Pancreas (tissue), 10 donors: ENCODE results near the gene AFDN. TPM values are rescaled to one million over a fixed set of nuclear protein-coding genes. Genes with fewer than 3 reads are reported as not detected.

Source experiments
- ATAC-seq, 4 donors: fragments of 200-7000 bp; cut with Tn5 transposase; one replicate each; pipeline versions ENCODE4 v1.8.0 to v1.9.1; 2020; ENCODE audit warnings: mild to moderate bottlenecking in 4 of 4, moderate library complexity in 4 of 4
- DNase-seq, 6 donors: peaks; one replicate each; pipeline ENCODE4 v3.0.0-alpha.2; 2020
- FAIRE-seq: peaks from 2 replicates; lab custom pipeline; 2012; peaks lifted over from hg19 to GRCh38; lab: Jason Lieb, UNC
- H3K27ac ChIP-seq, 4 donors: fragments of 200-600 bp; sonication (generic); 1 replicate in 3 of 4; 2 replicates in 1 of 4; pipeline versions ENCODE4 v1.5.0 to v1.8.0; 2020
- H3K27me3 ChIP-seq, 4 donors: fragments of 200-600 bp; one replicate each; pipeline ENCODE4 v1.8.0; 2021
- H3K36me3 ChIP-seq, 3 donors: fragments of 200-600 bp; sonication (generic) in 1 of 3; one replicate each; pipeline versions ENCODE4 v1.5.0 to v1.8.0; 2020 to 2021
- H3K4me1 ChIP-seq, 3 donors: fragments of 200-600 bp; one replicate each; pipeline ENCODE4 v1.8.0; 2021
- H3K4me3 ChIP-seq, 4 donors: fragments of 200-600 bp; sonication (generic) in 2 of 4; one replicate each; pipeline versions ENCODE4 v1.5.0 to v1.8.0; 2020 to 2021
- H3K9me3 ChIP-seq, 4 donors: fragments of 200-600 bp; one replicate each; pipeline ENCODE4 v1.8.0; 2021
- CTCF ChIP-seq, 4 donors: fragments of 200-600 bp; sonication (generic) in 3 of 4; IDR thresholded peaks; one replicate each; pipeline versions ENCODE4 v1.5.0 to v1.8.0; 2021; ENCODE audit warnings: antibody characterized with exemption in 4 of 4
- WGBS, 2 donors: extraction: QIAGEN DNeasy Blood & Tissue Kit; methylation state at CpG; one replicate each; pipeline ENCODE4 v1.1.7; 2013; 5-methylcytosine and 5-hydroxymethylcytosine counted together
- intact Hi-C, 3 donors: fragments of 100-400 bp; cut with DNase I; formaldehyde crosslinking; loops; one replicate each; pipeline versions ENCODE4 v1.11.1 to v1.14.2; 2022
- polyA plus RNA-seq, 2 donors: library from polyadenylated mRNA; stranded (reverse); fragments of 200-250 nt; gene quantifications; one replicate each; pipeline ENCODE4 v1.2.3, GENCODE V29; 2013
- total RNA-seq, 6 donors: library from RNA; stranded (reverse); fragmentation: NEBNext Ultra II Directional in 4 of 6; extraction: Animal tissue kit (Norgen Biotek cat#: 25700) in 4 of 6; gene quantifications; one replicate each; pipeline versions ENCODE4 v1.2.1 to v1.2.4, GENCODE V29; 2021 to 2023
- donor health status: healthy with polysubstance abuse.
- donor health status: DM: no; HTN: no; CAD: no; lungs with moderate emphysema.
- donor health status: DM: no; HTN: no; CAD: no.
- donor health status: control.
- donor health status: control.
- donor health status: Bipolar disorder and iron deficiency.
- donor health status: DM: yes; HTN: yes; CAD: no.
- donor health status: DM: no; HTN: no; CAD: no.
- donor health status: DM: no; HTN: no; CAD: no.
- donor health status: DM: yes; HTN: yes; CAD: no.

Gene AFDN
- total and polyA plus RNA-seq, 8 donors: 55.2 to 122 (median 73.3) TPM

- H3K9me3 ChIP-seq: no peaks in the 10 kb centered on the region
- 94 to 95% methylated on average over 26 to 27 of the region's 27 CpGs for WGBS, 2 donors
- no peak overlapping the region for H3K27ac ChIP-seq
- no peak for FAIRE-seq
- no peak for DNase-seq
- no peaks in the 10 kb centered on the region for H3K27me3 ChIP-seq
- H3K36me3 ChIP-seq: no peaks in the 10 kb centered on the region
- no peak overlapping the region for H3K4me3 ChIP-seq
- ATAC-seq: no peak
- intact Hi-C loops: no loop called here
- H3K4me1 ChIP-seq: no peaks in the 10 kb centered on the region
- TF ChIP-seq CTCF (IDR thresholded peaks at IDR 0.05): no peak
Measured at GRCh38 chr6:167976708-167977107, 150.0 kb downstream of the AFDN start.

DNA sequence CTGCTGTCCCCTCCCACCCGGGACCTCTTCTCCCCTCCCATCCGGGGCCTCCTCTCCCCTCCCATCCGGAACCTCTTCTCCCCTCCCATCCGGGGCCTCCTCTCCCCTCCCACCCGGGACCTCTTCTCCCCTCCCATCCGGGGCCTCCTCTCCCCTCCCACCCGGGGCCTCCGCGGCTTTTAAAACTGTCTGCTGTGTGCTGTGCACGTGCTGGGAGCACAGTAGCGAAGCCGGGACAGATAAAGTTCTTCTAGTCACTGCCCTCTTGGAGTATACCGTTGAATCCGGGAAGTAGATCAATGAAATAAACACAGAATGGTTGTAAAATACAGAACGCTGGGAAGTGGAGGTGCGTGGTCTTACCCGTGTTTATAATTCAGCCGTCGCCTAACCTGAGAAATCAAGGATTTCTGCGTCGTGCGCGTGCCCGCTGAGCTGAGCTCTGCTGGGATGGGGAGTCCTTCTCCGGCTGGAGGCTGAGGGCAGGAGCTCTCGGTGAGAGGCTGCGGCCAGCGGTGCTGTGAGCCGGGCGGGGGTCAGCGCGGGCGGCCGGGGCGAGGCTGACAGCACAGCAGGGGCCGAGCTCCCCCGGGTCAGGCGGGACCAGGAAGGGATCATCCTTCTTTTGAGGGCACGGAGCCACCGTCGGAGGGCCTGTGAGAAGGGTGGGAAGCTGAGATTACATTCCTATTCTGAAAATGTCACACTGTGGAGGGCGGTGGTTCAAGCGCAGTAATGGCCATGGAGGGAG, 151.2 kb downstream of the AFDN start:
- H3K27me3 ChIP-seq: no peaks in the 10 kb centered on the region
- H3K4me1 ChIP-seq: no peaks in the 10 kb centered on the region
- no peak for TF ChIP-seq CTCF (IDR thresholded peaks at IDR 0.05)
- FAIRE-seq (no peak), ATAC-seq (no peak), DNase-seq (no peak)
- intact Hi-C loops: no loop called here
- H3K9me3 ChIP-seq: no peaks in the 10 kb centered on the region
- no peak overlapping the region for H3K4me3 ChIP-seq
- H3K36me3 ChIP-seq: no peaks in the 10 kb centered on the region
- 86 to 93% methylated on average over 39 to 43 of the region's 43 CpGs for WGBS, 2 donors
- H3K27ac ChIP-seq: no peak overlapping the region

GRCh38 chr6:167978607-167979006, 151.9 kb downstream of the AFDN start:
- no peak for TF ChIP-seq CTCF (IDR thresholded peaks at IDR 0.05)
- Histone ChIP-seq H3K27ac (no peak overlapping the region), H3K4me3 (no peak overlapping the region), H3K27me3 (no peaks in the 10 kb centered on the region), H3K36me3 (no peaks in the 10 kb centered on the region), H3K9me3 (no peaks in the 10 kb centered on the region), H3K4me1 (no peaks in the 10 kb centered on the region)
- no peak for FAIRE-seq
- intact Hi-C loops: no loop called here
- WGBS, 2 donors: 60 to 73% methylated on average over 7 of the region's 7 CpGs
- no peak for DNase-seq
- ATAC-seq: no peak

GRCh38 chr6:167979436-167980139, 152.9 kb downstream of the AFDN start:
- Histone ChIP-seq H3K27ac (no peak overlapping the region), H3K4me1 (no peaks in the 10 kb centered on the region), H3K4me3 (no peak overlapping the region), H3K9me3 (no peaks in the 10 kb centered on the region), H3K36me3 (no peaks in the 10 kb centered on the region), H3K27me3 (no peaks in the 10 kb centered on the region)
- no peak for TF ChIP-seq CTCF (IDR thresholded peaks at IDR 0.05)
- 83 to 87% methylated on average over 12 of the region's 12 CpGs for WGBS, 2 donors
- ATAC-seq: no peak
- no peak for DNase-seq
- intact Hi-C loops: no loop called here
- FAIRE-seq: no peak
